Kidney epithelial cell (primary cell): Measurements from ENCODE around the gene SPRED2. TPM values are rescaled to one million over a fixed set of nuclear protein-coding genes. Genes with fewer than 3 reads are reported as not detected.
A peak's percentile ranks its signal among the peaks of the same experiment; 100 is the strongest.

ENCODE experiments used
- DNase-seq: peaks from one replicate; pipeline ENCODE4 v3.0.0-alpha.2; 2010; ENCODE audit warnings: low read depth
- H3K27me3 ChIP-seq: 2 replicates; pipeline ENCODE4 v1.6.0; 2011; ENCODE audit warnings: low read length; ENCODE audit not compliant: control insufficient read depth, insufficient read depth
- H3K36me3 ChIP-seq: 2 replicates; pipeline ENCODE4 v1.5.1; 2011; ENCODE audit warnings: low read length; ENCODE audit not compliant: control insufficient read depth, insufficient read depth
- H3K4me3 ChIP-seq: 2 replicates; pipeline ENCODE4 v1.5.1; 2011; ENCODE audit warnings: low read depth, mild to moderate bottlenecking, control low read depth, low read length
- CTCF ChIP-seq: IDR thresholded peaks from 2 replicates; pipeline ENCODE4 v1.5.1; 2011; ENCODE audit warnings: mild to moderate bottlenecking, moderate library complexity, low read length, control low read depth, inconsistent platforms; ENCODE audit not compliant: insufficient read depth, poor library complexity, severe bottlenecking
- total RNA-seq: library from RNA; depleted of rRNA; stranded (reverse); fragments of >200 nt; gene quantifications from 2 replicates; pipeline ENCODE4 v1.2.3, GENCODE V29; 2015

The SPRED2 gene
- total RNA-seq, 1 donor from 2014 or later: 18.4 TPM

GRCh38 chr2:65267008-65267407 lies 165.4 kb downstream of the SPRED2 start:
- H3K36me3 ChIP-seq: no peaks in the 10 kb centered on the region
- no peaks in the 10 kb centered on the region for H3K27me3 ChIP-seq
- no peak for TF ChIP-seq CTCF
- DNase-seq: no peak
- H3K4me3 ChIP-seq: no peak overlapping the region

GRCh38 chr2:65265671-65266045 lies 166.7 kb downstream of the SPRED2 start:
- TF ChIP-seq CTCF: no peak
- Histone ChIP-seq H3K36me3 (no peaks in the 10 kb centered on the region), H3K27me3 (no peaks in the 10 kb centered on the region), H3K4me3 (no peak overlapping the region)
- no peak for DNase-seq

- Histone ChIP-seq H3K4me3 (no peak overlapping the region), H3K27me3 (no peaks in the 10 kb centered on the region), H3K36me3 (no peaks in the 10 kb centered on the region)
- peak; percentile 61 for TF ChIP-seq CTCF
- peak; percentile 67 for DNase-seq
These were observed 167.4 kb downstream of the SPRED2 start for GRCh38 chr2:65264821-65265670.

GRCh38 chr2:65263986-65264385 lies 168.4 kb downstream of the SPRED2 start:
- no peak overlapping the region for H3K4me3 ChIP-seq
- DNase-seq: no peak
- TF ChIP-seq CTCF: no peak
- no peaks in the 10 kb centered on the region for H3K27me3 ChIP-seq
- no peaks in the 10 kb centered on the region for H3K36me3 ChIP-seq

- no peak for DNase-seq
- TF ChIP-seq CTCF: no peak
- no peaks in the 10 kb centered on the region for H3K36me3 ChIP-seq
- H3K27me3 ChIP-seq: no peaks in the 10 kb centered on the region
- no peak overlapping the region for H3K4me3 ChIP-seq
These were observed 169.1 kb downstream of the SPRED2 start for GRCh38 chr2:65263262-65263661.

- H3K4me3 ChIP-seq: no peak overlapping the region
- H3K36me3 ChIP-seq: no peaks in the 10 kb centered on the region
- DNase-seq: no peak
- TF ChIP-seq CTCF: no peak
- no peaks in the 10 kb centered on the region for H3K27me3 ChIP-seq
These were observed 170.7 kb downstream of the SPRED2 start for GRCh38 chr2:65261676-65262075.
